GM23338 (cell line): ENCODE measurements around the gene EPHA8. TPM values are rescaled to one million over a fixed set of nuclear protein-coding genes. Genes with fewer than 3 reads are reported as not detected.

Experiments used
- ATAC-seq: fragments of 200-7000 bp; cut with Tn5 transposase; 3 replicates; pipeline ENCODE4 v1.9.1; 2020
- DNase-seq: peaks from one replicate; pipeline ENCODE4 v3.0.0-alpha.2; 2015; ENCODE audit warnings: low spot score
- H2AFZ ChIP-seq: fragments of 200-600 bp; sonication (generic); 2 replicates; pipeline ENCODE4 v1.8.0; 2016; ENCODE audit warnings: antibody characterized with exemption, mild to moderate bottlenecking, moderate library complexity
- H3F3A ChIP-seq: fragments of 200-600 bp; sonication (generic); replicated peaks from 2 replicates; pipeline ENCODE4 v1.8.0; 2017; ENCODE audit warnings: antibody characterized with exemption, mixed run types, low read depth
- H3K27ac ChIP-seq: fragments of 200-600 bp; sonication (generic); 2 replicates; pipeline ENCODE4 v1.6.1; 2016; ENCODE audit warnings: low read depth
- H3K27me3 ChIP-seq: fragments of 200-600 bp; sonication (generic); 2 replicates; pipeline ENCODE4 v1.8.0; 2016; ENCODE audit warnings: mild to moderate bottlenecking, mixed run types, moderate library complexity; ENCODE audit not compliant: insufficient read depth
- H3K36me3 ChIP-seq: fragments of 200-600 bp; sonication (generic); 2 replicates; pipeline ENCODE4 v1.8.0; 2016; ENCODE audit warnings: mild to moderate bottlenecking; ENCODE audit not compliant: insufficient read depth
- H3K4me1 ChIP-seq: fragments of 200-600 bp; sonication (generic); 2 replicates; pipeline ENCODE4 v1.8.0; 2016; ENCODE audit warnings: mild to moderate bottlenecking, moderate library complexity; ENCODE audit not compliant: insufficient read depth
- H3K4me2 ChIP-seq: fragments of 200-600 bp; sonication (generic); 2 replicates; pipeline ENCODE4 v1.7.1; 2017; ENCODE audit warnings: mixed run types
- H3K4me3 ChIP-seq: fragments of 200-600 bp; sonication (generic); 2 replicates; pipeline ENCODE4 v1.6.1; 2016; ENCODE audit warnings: mixed run types
- H3K79me2 ChIP-seq: fragments of 200-600 bp; sonication (generic); replicated peaks from 2 replicates; pipeline ENCODE4 v1.8.0; 2017; ENCODE audit warnings: mild to moderate bottlenecking; ENCODE audit not compliant: insufficient read depth
- H3K9me2 ChIP-seq: fragments of 200-600 bp; sonication (generic); 2 replicates; pipeline ENCODE4 v1.8.0; 2017; ENCODE audit not compliant: insufficient read depth
- H4K20me1 ChIP-seq: fragments of 200-600 bp; sonication (generic); replicated peaks from 2 replicates; pipeline ENCODE4 v1.8.0; 2017; ENCODE audit warnings: mild to moderate bottlenecking; ENCODE audit not compliant: insufficient read depth
- H3K27ac Mint-ChIP-seq: 2 replicates; pipeline ENCODE4 v1.8.0; 2020; ENCODE audit warnings: inconsistent platforms, mild to moderate bottlenecking, moderate library complexity, mixed read lengths
- H3K27me3 Mint-ChIP-seq: 3 replicates; pipeline ENCODE4 v1.8.0; 2022; ENCODE audit warnings: low read depth, mild to moderate bottlenecking, moderate library complexity, mixed read lengths, inconsistent platforms; ENCODE audit not compliant: insufficient read depth, poor library complexity
- H3K36me3 Mint-ChIP-seq: 3 replicates; pipeline ENCODE4 v1.8.0; 2021; ENCODE audit warnings: low read depth, mild to moderate bottlenecking, inconsistent platforms, moderate library complexity, mixed read lengths
- H3K4me1 Mint-ChIP-seq: 3 replicates; pipeline ENCODE4 v1.8.0; 2020; ENCODE audit warnings: mild to moderate bottlenecking, inconsistent platforms, mixed read lengths
- H3K4me3 Mint-ChIP-seq: 3 replicates; pipeline ENCODE4 v1.8.0; 2021; ENCODE audit warnings: moderate library complexity, mild to moderate bottlenecking, inconsistent platforms, mixed read lengths
- H3K9me3 Mint-ChIP-seq: 3 replicates; pipeline ENCODE4 v1.8.0; 2020; ENCODE audit warnings: moderate library complexity, mild to moderate bottlenecking, inconsistent platforms, mixed read lengths
- EZH2 ChIP-seq: fragments of 200-600 bp; sonication (generic); IDR thresholded peaks from one replicate; pipeline ENCODE4 v1.8.0; 2017; ENCODE audit warnings: antibody characterized with exemption, mild to moderate bottlenecking, low read depth; ENCODE audit not compliant: unreplicated experiment
- JUNB ChIP-seq: IDR thresholded peaks from one replicate; pipeline ENCODE4 v1.6.1; 2016; ENCODE audit warnings: antibody characterized with exemption; ENCODE audit not compliant: unreplicated experiment
- NANOG ChIP-seq: IDR thresholded peaks from 2 replicates; pipeline ENCODE4 v1.6.1; 2016; ENCODE audit warnings: antibody characterized with exemption, borderline replicate concordance
- POLR2AphosphoS5 ChIP-seq: IDR thresholded peaks from 2 replicates; pipeline ENCODE4 v1.6.1; 2016; ENCODE audit warnings: antibody characterized with exemption, low read depth
- REST ChIP-seq: IDR thresholded peaks from one replicate; pipeline ENCODE4 v1.6.1; 2018; ENCODE audit warnings: antibody characterized with exemption; ENCODE audit not compliant: unreplicated experiment
- STAT1 ChIP-seq: IDR thresholded peaks from one replicate; pipeline ENCODE4 v1.6.1; 2016; ENCODE audit warnings: antibody characterized with exemption; ENCODE audit not compliant: unreplicated experiment
- ZNF114 ChIP-seq: fragments of 250-450 bp; sonication (Bioruptor Pico); IDR thresholded peaks from 2 replicates; pipeline ENCODE4 v1.5.0; 2020; ENCODE audit warnings: mild to moderate bottlenecking, moderate library complexity
- ZNF331 ChIP-seq: fragments of 250-450 bp; sonication (Bioruptor Pico); IDR thresholded peaks from 2 replicates; pipeline ENCODE4 v1.5.0; 2020; ENCODE audit warnings: low read depth, mild to moderate bottlenecking, moderate library complexity
- ZNF462 ChIP-seq: fragments of 250-450 bp; sonication (Bioruptor Pico); IDR thresholded peaks from 2 replicates; pipeline ENCODE4 v1.5.0; 2020; ENCODE audit warnings: mild to moderate bottlenecking, moderate library complexity
- polyA plus RNA-seq: library from polyadenylated mRNA; unstranded; fragments of >200 nt; fragmentation: Nextera tagmentation; extraction: Ambion mirVana; gene quantifications from 2 replicates; pipeline ENCODE4 v1.2.1, GENCODE V29; 2016
- total RNA-seq: library from RNA; depleted of rRNA; stranded (reverse); fragments of >200 nt; shearing (Covaris generic); gene quantifications from 2 replicates; pipeline ENCODE4 v1.2.3, GENCODE V29; 2014

EPHA8 gene
- total and polyA plus RNA-seq, 2 experiments from 2014 or later: 2.3 to 5.0 TPM

GRCh38 chr1:22595108-22595507, 31.8 kb downstream of the EPHA8 start (continued):
- TF ChIP-seq ZNF462: no peak

GRCh38 chr1:22597301-22597965, 34.1 kb downstream of the EPHA8 start:
- no peak overlapping the region for H3K4me3 ChIP-seq
- no peak overlapping the region for H3K4me2 ChIP-seq
- no peak overlapping the region for H3K27ac ChIP-seq
- H3F3A ChIP-seq: no peaks in the 10 kb centered on the region
- H3K9me2 ChIP-seq: no peaks in the 10 kb centered on the region
- Mint-ChIP-seq H3K27me3 (peaks cover 4% of the 10 kb centered on the region), H3K4me1 (no peaks in the 10 kb centered on the region; the same call in 2 of the 3 replicates), H3K9me3 (no peaks in the 10 kb centered on the region; the same call in 2 of the 3 replicates), H3K4me3 (no peak overlapping the region), H3K27ac (0 out of 2 replicates have a peak overlapping the region, but pooled peaks have one; percentile 59), H3K36me3 (no peaks in the 10 kb centered on the region)
- H2AFZ ChIP-seq: no peak overlapping the region
- ATAC-seq (no peak), DNase-seq (no peak)
- H3K4me1 ChIP-seq: no peaks in the 10 kb centered on the region
- H3K36me3 ChIP-seq: no peaks in the 10 kb centered on the region
- no peaks in the 10 kb centered on the region for H3K79me2 ChIP-seq
- no peaks in the 10 kb centered on the region for H4K20me1 ChIP-seq
- no peaks in the 10 kb centered on the region for H3K27me3 ChIP-seq
- no peak for TF ChIP-seq ZNF331 (CRISPR knock-in tag)
- no peak for TF ChIP-seq NANOG
- no peak for TF ChIP-seq JUNB
- no peak for TF ChIP-seq POLR2AphosphoS5
- TF ChIP-seq ZNF114 (CRISPR knock-in tag): no peak
- no peak for TF ChIP-seq REST
- TF ChIP-seq EZH2: no peak
- TF ChIP-seq STAT1: no peak
